ENCODE measurements around the gene ELP6.
"Not testable (repeated sequence)": the region's sequence is repeated elsewhere in the genome, so short reads cannot be mapped to it uniquely, and the experiment has no call there.

ELP6 gene

DNA sequence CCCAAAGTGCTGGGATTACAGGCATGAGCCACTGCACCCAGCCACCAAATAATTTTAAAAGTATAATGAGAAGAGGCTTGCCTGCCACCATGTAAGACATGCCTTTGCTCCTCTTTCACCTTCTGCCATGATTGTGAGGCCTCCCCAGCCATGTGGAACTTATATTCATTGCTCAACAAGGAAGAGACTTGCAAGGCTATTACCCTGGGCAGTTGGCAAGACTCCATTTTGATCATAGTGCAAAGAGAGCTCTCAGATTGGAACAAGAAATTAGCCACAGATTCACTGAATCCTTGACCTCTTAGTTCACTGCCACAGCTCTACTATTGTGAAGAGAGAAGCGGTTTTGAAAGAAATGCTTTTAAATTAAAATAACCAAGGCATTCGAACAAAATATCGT is 43.9 kb downstream of the ELP6 start:
- H3K27ac ChIP-seq = no peak overlapping the region
- no peak for DNase-seq (ENCODE audit: low read depth, low spot score)

GRCh38 chr3:47468315-47468714 is 45.2 kb downstream of the ELP6 start:
- not testable (repeated sequence) for DNase-seq (ENCODE audit: low read depth, low spot score); H3K27ac ChIP-seq

- no peak for DNase-seq (ENCODE audit: low read depth, low spot score)
- peak overlapping the region; percentile 74 for H3K27ac ChIP-seq
Measured at GRCh38 chr3:47464588-47464987, 48.9 kb downstream of the ELP6 start.

- not testable (repeated sequence) for H3K27ac ChIP-seq; DNase-seq (ENCODE audit: low read depth, low spot score)
Measured at GRCh38 chr3:47459534-47460085, 53.9 kb downstream of the ELP6 start.

GRCh38 chr3:47456984-47457383 is 56.5 kb downstream of the ELP6 start:
- DNase-seq (ENCODE audit: low read depth, low spot score) = no peak
- H3K27ac ChIP-seq = no peak overlapping the region

DNA sequence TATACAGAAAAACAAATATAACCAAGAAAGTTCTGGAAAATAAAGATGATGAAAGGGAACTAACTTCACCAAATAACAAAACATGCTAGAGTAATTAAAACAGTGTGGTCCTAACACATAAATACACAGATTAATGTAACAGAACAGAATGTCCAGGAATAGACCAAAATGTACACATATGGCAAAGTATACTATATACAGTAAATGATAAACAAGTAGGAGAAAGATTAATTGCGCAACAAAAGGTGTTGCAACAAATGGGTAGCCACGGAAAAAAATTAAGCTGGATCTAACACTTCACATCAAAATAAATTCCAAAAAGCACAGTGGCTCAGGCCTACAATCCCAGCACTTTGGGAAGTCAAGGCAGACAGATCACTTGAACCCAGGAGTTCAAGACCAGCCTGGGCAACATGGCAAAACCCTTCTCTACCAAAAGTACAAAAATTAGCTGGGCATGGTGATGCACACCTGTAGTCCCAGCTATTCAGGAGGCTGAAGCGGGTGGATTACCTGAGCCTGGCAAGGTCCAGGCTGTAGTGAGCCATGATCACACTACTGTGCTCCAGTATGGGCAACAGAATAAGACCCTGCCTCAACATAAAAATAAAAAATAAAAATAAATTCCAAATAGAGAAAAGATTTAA is 57.6 kb downstream of the ELP6 start:
- no peak overlapping the region for H3K27ac ChIP-seq
- DNase-seq (ENCODE audit: low read depth, low spot score) = no peak

DNA sequence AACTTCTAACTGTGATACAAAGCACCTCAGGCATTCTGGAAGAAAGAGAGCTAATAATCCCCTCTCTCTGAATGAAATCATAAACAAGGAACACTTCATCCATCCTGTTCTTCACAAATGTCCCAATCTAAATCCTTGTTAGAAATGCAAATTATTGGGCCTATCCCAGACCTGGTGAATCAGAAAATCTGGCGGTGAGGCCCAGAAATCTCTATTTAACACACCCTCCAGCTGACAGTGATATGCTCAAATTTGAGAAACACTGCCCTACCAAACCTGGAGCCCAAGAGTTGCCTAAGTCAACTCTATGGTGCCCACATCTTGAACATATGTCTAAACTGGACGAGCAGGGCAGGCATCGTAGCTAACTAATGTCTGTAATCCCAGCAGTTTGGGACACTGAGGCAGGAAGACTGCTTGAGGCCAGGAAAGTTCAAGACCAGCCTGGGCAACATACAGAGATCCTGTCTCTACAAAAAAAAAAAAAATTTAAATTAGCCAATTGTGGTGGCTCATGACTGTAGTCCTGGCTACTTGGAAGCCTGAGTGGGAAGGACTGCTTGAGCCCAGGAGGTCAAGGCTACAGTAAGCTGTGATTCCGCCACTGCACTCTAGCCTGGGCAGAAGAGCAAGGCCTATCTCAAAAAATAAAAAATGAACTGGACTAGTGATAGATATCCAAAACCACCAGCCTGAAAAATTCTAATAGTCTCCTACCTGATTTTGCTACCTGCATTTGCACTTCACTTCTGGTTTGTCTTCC is 60.9 kb downstream of the ELP6 start:
- no peak for DNase-seq (ENCODE audit: low read depth, low spot score)
- no peak overlapping the region for H3K27ac ChIP-seq
